GM18517 (cell line): ENCODE measurements around the gene FAM187B.

ENCODE experiments used
- ATAC-seq: cut with Tn5 transposase; IDR thresholded peaks from one replicate; pipeline ENCODE4 v1.9.1; 2021; ENCODE audit warnings: mild to moderate bottlenecking, moderate library complexity; ENCODE audit not compliant: unreplicated experiment

The FAM187B gene

GRCh38 chr19:35179830-35180229 lies 48.7 kb downstream of the FAM187B start:
- no peak for ATAC-seq

- no peak for ATAC-seq
Observed at GRCh38 chr19:35178701-35179100, 49.8 kb downstream of the FAM187B start.

GRCh38 chr19:35177377-35178274 lies 50.9 kb downstream of the FAM187B start:
- ATAC-seq = no peak

- no peak for ATAC-seq
Observed at GRCh38 chr19:35176181-35176570, 52.4 kb downstream of the FAM187B start.
